Gastroesophageal sphincter (tissue), 3 donors: ENCODE measurements around the gene SH3PXD2A.

Experiments
- CTCF ChIP-seq, 4 experiments: fragments of 200-600 bp in 2 of 4; fragments of 450-650 bp in 2 of 4; sonication (generic) in 1 of 4; IDR thresholded peaks; one replicate each; pipeline ENCODE4 v1.5.1; 2017 to 2019; ENCODE audit warnings: antibody characterized with exemption in 4 of 4, mild to moderate bottlenecking in 2 of 4, moderate library complexity in 2 of 4
- EP300 ChIP-seq: sonication (generic); formaldehyde crosslinking; IDR thresholded peaks from one replicate; pipeline ENCODE4 v1.6.1; 2017; ENCODE audit warnings: antibody characterized with exemption, mild to moderate bottlenecking
- POLR2A ChIP-seq, 2 donors: fragments of 450-650 bp; IDR thresholded peaks; one replicate each; pipeline ENCODE4 v1.6.1; 2017; ENCODE audit warnings: antibody characterized with exemption in 2 of 2, mild to moderate bottlenecking in 2 of 2, moderate library complexity in 1 of 2
- POLR2AphosphoS5 ChIP-seq: sonication (generic); formaldehyde crosslinking; IDR thresholded peaks from one replicate; pipeline ENCODE4 v1.6.1; 2017; ENCODE audit warnings: antibody characterized with exemption

GRCh38 chr10:103854265-103854685 is 1.1 kb downstream of the SH3PXD2A start:
- no peak for TF ChIP-seq POLR2A (IDR thresholded peaks at IDR 0.05)
- TF ChIP-seq CTCF (IDR thresholded peaks at IDR 0.05): no peak
- no peak for TF ChIP-seq POLR2AphosphoS5
- TF ChIP-seq EP300: no peak
